GM21390 (cell line): ENCODE results near the gene RREB1.

Source experiments
- ATAC-seq: cut with Tn5 transposase; IDR thresholded peaks from one replicate; pipeline ENCODE4 v1.9.1; 2021; ENCODE audit not compliant: unreplicated experiment

RREB1 gene

DNA sequence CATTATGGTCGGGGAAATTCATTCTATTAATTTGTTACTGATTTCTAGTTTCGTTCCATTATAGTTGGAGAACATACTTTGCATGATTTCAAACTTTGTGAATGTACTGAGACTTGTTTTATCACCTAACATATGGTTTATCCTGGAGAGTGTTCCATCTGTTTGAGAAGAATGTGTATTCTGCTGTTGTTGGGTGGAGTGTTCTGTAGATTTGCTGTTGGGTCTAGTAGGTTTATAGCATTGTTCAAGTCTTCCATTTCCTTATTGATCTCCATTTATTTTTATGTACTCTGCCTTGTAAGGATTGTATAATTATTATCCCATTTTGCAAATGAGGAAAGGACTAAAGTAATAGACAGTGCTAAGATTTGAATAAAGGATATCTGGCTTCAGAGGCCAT is 85.4 kb downstream of the RREB1 start:
- ATAC-seq = no peak

DNA sequence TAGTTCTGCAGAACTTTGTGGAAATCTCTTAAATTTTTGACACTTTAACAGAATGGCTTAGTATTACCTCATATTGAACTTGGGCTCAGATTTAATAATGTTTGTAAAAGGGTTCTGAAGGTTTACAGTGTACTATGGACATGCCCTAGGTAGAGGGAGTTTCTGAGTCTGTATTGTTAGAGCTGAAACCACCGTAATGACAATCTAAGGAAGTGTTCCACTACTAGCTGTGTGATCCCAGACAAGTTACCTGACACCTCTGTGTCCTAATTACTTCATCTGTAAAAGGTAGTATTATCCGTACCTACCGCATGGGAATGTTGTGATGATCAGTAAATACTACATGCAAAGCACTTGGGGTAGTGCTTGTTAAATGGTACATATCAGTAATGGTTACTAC is 86.9 kb downstream of the RREB1 start:
- ATAC-seq = no peak

DNA sequence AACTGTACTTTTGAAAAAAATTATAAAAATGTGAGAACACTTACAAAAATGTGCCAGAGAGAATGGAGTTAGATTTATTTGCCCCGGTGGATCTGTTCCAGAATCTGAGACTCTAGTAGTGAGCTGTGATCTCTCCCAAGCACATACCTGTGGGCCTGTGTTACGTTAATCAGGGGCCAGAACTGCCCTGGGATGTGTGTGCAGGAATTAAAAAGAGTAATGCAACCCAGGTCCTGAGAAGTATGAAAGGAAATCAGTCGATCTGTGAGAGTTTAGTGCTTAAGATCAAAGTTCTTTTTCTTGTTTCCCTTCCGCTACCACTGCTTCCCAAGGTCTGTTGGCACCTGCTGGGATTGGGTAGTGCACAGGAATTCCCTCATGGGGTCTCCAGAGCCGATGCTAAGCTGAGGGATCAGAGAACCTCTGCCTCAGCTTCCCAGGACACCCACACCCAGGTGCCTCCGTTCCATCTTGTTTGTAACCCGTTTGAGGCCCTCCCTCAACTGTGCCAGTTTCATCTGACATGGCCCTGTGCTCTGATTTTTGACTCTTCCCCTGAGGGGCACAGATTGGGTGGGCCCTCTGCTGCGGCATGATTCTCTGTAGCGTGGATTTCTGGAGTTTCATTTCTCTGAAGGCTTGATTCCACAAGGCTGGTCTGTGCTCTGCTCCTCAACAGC is 87.7 kb downstream of the RREB1 start:
- no peak for ATAC-seq

DNA sequence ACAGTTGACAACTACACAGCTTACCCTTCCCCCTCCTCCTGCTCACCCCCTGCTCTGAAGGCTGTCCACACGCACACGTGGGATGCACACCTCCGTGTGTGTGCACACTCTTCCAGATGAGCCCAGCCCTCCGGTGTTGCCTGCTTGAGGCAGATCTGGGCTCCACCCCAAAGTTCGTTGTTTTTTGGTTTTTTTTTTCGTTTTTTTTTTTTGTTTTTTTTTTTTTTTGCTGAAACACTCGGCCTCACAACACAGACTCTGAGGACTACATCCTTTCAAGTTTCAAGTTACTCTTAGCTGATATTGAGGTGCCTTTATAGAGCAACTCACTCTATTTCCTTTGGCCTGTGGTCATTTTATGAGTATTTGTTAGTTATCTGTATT is 88.2 kb downstream of the RREB1 start:
- no peak for ATAC-seq

DNA sequence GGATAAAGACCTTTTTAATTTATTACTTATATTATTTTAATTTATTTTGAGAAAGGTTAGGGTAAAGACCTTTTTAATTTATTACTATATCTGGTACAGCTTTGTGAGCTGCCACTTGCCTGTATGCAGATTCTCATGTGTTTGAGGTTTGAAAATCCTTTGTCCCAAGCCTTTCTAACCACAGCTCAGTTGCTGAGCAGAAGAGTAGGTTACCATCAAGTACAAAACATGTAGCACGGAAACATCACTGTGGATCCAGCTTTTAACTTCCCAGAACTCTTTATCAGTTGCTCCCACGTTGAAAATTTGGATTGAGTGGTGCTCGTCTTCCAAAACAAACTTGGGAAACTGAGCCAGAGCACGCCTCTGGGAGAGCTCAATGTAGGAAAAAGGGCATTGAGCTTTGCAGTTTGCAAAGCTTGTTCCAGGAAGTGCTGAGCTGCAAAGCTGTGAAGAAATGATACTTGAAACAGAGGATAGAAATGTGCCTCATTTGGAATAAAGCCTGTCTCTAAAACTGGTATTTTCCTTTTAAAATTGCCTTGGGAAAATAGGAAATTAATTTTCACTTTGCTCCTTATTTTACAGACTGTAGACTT is 89.0 kb downstream of the RREB1 start:
- no peak for ATAC-seq

DNA sequence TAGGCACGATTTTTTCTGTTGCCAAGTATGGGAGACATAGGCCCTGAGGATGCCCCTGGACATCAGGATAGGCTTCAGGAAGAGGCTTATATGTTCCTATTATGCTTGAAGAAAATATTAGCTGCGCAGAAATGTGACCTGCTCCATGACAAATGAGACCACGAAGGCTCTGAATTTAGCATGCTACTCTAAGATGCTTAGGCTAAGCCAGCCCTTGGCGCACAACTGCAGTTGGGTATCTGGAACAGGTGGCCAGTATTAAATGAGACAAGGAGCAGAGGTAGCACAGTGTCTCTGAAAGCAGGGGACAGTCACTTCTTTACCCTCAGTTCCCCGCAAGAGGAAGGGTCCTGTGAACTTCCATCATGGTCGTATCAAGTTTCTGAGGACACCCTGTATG is 90.0 kb downstream of the RREB1 start:
- ATAC-seq = no peak

DNA sequence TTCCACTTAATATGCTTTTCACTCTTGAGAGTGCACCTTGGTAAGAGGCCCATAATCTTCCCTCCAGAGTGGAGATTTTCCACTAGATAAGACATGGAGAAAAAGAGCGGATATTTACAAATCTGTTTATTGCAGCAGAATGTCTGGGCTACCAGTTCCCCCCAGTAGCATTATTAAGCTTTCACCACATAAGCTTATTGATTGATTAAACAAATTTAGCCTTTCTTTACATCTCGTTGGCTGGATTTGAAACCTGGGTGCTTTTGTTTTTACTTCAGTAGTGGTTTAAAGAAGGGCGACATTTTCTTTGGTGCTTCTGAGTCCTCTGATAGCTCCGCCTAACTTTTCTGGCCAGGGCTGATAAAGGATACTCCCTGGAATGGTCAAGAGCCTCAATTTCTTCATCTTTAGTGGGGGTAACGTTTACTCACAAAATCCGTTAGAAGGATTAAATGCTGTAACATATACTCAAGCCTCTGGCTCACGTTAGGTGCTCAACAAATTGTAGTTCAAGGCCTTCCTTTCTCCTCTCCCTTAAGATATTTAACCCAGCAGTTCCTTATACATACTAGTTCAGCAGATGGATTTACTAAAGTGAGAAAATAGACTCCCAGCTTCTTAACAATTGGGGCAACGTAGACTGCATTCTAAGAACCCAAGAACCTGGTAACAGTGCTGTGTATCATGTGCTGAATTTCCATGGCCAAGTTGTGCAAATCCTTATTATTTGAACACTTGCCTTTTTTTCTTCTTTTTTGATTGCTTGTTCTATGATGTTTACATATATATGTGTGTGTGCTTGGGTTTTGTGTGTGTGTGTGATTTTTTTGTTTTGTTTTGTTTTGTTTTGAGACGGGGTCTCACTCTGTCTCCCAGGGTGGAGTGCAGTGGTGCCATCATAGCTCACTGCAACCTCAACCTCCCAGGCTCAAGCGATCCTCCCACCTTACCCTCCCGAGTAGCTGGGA is 91.4 kb downstream of the RREB1 start:
- ATAC-seq = no peak

DNA sequence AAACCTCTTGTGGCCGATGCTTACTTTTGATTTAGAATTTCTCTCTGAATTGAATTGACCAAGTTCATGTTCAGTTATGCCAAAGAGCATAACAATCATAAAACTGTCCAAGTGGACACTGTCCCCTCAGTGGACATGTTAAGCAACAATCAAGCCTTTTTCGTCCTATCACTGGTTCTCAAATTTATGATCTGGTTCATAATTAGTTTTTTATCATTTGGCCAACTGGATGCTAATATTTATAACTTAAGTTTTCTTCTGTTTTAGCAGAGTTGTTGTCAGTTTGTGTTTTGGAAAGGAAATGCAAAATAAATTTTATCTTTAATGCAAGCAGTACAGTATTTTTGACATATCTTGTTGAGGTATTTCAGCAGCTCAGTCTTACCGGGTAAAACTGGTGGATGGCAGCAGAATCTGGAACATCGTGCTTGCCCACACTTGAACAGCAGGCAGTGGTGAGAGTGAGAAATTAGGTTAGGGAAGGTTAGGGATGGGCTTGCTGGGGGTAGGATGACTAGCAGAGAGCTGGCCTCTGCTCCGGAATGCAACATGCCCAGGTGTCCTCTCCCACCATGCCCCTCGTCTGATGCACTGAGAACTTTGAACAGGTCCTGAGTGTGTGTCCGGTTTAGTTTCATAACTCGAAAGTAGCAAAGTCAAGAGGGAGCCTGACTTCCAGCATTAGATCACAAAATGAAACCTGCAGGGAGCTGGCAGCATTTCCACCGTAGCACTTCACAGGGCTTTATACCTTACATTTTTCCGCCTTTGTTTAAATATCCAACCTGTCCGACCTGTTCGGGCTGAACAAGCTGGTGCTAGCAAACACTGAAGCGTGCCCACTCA is 93.1 kb downstream of the RREB1 start:
- ATAC-seq = no peak

DNA sequence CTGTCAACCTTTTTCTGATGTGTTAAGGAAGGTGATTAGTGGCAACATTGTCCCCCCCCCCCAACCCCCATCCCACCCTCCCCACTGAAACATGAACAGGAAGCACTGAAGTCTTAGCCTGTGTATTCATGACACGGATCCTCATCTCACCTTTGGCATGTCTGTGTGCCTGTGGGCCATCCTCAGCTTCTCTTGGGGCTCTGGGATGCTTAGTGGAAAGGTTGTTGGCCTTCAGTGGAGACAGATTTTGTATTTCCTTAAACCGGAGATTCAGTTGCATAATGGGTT is 93.6 kb downstream of the RREB1 start:
- no peak for ATAC-seq

DNA sequence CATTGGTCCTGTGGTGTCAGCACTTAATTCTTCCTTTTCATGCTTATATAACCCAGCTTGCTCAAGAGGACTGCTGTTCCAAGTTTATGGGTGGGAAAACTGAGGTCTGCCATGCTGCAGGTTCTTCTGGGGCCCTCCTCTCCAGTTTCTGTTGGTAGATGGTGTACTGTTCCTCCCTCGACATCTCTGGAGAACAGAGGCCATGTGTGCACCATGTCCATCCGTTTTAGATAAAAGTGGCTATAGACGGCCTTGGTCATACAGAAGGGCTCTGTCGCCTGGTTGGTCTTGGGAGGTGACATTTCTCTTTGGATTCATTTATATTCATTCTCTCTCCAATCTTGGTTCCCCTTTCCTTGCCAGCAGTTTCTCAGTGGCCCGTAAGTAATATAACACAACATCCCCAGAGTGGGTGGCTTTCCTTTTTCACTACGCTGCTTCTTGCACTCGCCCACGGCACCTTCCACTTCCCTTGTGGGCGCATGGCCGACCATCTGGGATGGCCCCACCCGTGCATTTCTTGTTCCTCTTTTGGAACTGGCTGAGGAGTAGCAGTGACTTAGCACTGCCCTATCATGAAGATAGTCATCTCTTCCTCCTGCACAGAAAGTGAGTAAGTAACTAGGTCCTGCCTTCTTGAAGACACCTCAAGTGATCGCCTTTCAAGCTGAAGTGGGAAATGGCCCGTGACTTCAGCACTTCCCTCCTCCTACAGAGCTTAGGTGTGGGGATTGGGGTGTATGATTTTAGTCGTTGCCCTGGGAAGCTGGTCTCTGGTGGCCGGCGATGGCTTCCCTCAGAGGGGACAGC is 94.2 kb downstream of the RREB1 start:
- ATAC-seq = peak; percentile 98

DNA sequence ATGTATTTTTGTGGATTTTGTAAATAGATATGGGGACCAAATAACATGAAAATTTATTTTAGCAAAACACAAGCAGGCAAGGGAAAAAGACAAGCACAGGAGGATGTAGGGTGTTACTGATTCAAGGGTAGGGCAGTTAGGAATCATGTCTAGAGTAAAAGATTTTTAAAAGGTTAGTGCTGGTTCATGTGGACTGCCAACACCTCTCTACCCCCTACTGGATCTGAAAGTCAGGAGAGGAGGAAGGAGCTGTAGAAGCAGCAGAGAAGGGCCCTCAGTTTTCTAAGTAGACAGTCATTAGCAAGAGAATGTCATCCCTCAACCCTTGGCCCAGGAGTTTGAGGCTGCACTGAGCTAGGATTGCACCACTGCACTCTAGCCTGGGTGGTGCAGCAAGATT is 95.2 kb downstream of the RREB1 start:
- ATAC-seq = no peak

DNA sequence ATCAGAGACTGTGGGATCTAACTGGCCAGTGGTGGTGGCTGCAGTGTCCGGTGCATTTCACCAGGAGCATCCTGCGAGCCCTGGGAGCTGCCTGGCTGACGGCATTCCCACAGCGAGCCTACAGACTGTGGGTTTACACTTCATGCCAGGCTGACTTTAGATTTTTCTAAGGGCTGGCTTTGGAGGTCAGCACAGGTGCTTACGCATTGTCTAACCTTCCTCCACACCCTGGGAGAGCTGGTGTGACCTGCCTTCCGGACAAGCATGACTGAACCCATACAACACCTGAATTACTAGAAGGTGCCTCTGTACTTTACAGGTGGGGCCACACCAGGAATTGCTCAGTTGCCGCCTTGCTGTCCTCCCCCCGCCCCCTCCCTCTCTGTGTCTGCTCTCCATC is 96.2 kb downstream of the RREB1 start:
- ATAC-seq = no peak

DNA sequence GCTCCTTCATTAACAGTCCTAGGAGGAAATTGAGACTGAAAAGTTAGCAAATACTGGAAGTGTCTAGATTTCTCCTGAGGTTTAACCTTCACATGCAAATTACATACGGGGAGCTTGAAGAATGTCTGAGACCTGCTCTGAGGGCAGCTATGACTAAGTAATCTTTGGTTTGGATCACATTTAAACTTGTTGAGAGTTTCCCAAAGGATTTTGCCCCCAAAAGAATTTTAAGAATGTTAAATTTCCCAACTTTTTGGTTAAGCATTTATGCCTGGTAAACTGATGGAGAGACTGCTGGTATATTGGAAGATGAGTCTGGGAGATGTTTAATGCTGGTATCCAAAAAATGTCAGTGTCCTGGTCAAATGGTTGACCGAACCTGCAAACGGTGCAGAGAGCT is 97.0 kb downstream of the RREB1 start:
- no peak for ATAC-seq

DNA sequence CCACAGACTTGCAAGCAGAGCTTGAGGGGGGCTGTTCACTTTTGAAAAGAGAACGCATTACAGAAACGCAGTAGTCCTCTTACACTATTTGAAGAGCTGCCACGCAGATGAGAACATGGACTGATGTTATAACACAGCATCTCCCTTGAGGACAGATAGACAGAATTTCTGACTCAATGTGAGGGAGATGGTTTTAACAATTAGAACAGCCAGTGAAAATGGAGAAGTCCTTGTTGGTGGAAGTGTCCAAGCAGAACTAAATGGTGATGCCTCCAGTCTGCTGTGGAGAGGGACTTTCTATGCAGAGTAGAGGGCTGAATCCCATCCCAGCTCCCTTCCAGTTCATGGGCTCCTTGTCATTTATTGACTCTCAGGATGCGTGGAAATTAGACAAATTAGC is 100.0 kb downstream of the RREB1 start:
- no peak for ATAC-seq

DNA sequence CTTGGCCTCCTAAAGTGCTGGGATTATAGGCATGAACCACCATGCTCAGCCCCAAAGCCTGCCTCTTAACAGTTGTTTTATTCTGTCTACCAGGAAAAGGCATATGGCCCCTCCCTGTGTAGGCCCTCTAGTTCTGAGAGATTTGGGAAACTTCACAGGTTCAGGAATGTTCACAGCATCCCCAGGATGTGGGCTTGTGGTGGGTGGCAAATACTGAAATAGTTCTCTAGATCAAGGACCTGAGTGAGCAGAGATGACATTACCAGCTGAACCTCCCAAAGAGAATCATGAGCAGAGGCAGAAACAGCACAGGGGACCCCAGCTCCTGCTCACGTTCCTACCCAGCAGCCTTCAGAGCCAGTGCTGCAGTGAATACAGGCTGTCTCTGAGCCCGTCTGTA is 105.7 kb downstream of the RREB1 start:
- ATAC-seq = no peak

DNA sequence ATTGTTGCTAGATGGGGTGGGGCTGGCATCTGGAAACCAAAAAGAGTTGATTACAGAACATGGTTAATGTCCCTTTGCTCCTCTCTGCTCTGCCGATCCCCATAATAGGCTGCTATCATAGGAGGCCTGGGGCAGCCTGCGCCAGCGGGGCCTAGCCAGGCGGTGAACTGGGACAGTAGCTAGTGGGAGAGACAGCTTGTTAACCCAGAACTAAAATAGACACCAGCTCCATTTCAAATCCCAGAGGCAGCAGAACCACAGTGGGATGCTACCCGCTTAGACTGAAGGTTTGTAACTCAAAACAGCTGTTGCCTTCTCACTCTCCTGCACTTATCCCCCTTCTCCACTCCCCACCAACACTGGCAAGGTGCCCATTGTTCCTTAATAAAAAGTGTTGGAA is 106.7 kb downstream of the RREB1 start:
- no peak for ATAC-seq

DNA sequence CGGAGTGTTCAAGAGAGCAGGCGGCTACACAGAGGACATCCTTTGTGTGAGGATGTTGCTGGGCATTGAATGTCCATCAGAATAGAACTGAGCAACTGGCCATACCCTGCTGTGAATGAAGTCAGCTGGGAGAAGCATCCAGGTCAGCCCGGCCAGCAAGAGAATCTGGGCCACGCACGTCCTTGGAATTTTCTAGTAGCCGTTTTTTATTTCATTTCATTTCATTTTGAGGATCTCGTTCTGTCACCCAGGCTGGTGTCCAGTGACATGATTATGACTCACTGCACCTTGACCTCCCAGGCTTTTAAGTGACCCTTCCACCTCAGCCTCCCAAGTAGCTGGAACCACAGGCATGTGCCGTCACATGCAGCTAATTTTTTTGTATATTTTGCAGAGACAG is 107.4 kb downstream of the RREB1 start:
- no peak for ATAC-seq

DNA sequence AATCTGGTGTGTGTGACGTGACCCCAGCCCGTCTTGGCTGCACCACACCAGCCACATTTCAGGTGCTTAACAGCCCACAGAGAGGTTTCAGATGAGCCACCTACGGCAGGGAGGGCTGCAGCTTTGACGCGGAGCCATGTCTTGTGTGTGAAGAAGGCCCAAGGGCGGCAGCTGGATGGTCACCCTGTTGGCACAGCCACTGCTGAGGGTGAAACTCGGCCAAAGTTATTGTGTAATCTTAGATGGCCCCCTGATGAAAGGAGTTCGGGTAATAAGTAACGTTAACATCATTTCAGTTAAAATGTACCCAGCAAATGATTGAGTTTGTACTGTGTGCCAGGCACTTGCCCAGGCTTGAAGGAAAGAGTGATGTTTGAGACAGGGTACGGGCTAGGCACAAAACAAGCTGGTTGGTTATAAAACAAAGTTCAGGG is 108.1 kb downstream of the RREB1 start:
- ATAC-seq = no peak

DNA sequence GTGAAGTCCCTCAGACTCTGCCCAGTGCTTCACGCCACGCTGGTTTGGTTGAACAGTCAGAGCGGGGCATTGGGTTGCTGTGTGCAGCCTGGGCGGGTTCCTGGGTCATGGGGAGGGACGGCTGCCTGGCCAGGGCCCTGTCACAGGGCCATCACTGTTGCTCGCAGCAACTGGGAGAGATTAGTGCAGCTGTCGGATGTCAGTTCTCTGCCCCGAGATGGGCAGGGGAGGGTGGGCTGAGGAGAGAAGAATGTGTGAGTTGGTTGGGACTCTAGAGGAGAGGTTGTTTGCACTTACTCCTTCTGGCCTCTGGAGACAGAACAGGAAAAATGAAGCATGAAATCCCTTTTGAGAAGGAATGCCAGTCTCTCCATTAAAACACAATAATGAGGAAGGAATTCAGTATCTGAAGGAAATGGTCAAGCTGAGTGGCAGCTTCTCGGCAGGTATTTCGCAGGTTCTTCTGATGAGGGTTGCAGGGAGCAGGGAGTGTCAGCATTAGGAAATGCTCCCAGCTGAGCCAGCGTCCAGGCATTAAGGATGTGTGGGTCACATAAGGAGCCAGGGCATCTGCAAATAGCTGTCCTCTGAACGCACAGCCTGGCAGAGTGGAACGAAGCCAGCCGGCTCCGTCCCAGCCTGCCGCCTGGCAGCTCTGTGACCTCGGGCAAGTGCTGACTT is 109.3 kb downstream of the RREB1 start:
- no peak for ATAC-seq

DNA sequence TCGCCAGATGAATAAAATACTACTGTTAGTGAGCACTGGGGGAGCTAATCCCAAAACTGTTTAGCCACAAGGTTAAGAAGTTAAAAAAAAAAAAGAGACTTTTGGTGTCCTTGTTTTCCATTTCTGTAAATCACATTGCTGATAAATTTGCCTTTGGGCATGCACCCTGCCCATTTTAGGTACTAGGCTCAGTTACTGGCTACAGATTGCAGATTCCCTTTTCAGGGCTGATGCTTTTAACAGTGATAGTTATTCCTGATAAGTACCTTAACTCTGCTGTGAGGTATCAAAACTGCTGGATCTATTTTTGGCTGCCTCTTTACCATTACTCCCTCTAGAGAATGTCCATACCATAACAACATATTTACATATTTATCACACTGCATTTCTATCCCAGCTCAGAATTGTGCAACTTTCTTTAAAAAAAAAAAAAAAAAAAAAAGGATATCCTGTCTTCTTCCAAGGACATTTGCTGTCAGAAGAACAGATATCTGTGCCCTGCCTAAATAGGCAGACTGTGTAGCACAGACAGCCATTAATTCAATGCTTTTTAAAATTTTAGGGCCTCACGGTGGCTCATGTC is 110.7 kb downstream of the RREB1 start:
- no peak for ATAC-seq
